GM23338 (cell line): ENCODE measurements around the gene DAAM1. TPM values are rescaled to one million over a fixed set of nuclear protein-coding genes. Genes with fewer than 3 reads are reported as not detected.

Experiments
- ATAC-seq: fragments of 200-7000 bp; cut with Tn5 transposase; 3 replicates; pipeline ENCODE4 v1.9.1; 2020
- DNase-seq: peaks from one replicate; pipeline ENCODE4 v3.0.0-alpha.2; 2015; ENCODE audit warnings: low spot score
- H2AFZ ChIP-seq: fragments of 200-600 bp; sonication (generic); 2 replicates; pipeline ENCODE4 v1.8.0; 2016; ENCODE audit warnings: antibody characterized with exemption, mild to moderate bottlenecking, moderate library complexity
- H3F3A ChIP-seq: fragments of 200-600 bp; sonication (generic); replicated peaks from 2 replicates; pipeline ENCODE4 v1.8.0; 2017; ENCODE audit warnings: antibody characterized with exemption, mixed run types, low read depth
- H3K27ac ChIP-seq: fragments of 200-600 bp; sonication (generic); 2 replicates; pipeline ENCODE4 v1.6.1; 2016; ENCODE audit warnings: low read depth
- H3K27me3 ChIP-seq: fragments of 200-600 bp; sonication (generic); 2 replicates; pipeline ENCODE4 v1.8.0; 2016; ENCODE audit warnings: mild to moderate bottlenecking, mixed run types, moderate library complexity; ENCODE audit not compliant: insufficient read depth
- H3K36me3 ChIP-seq: fragments of 200-600 bp; sonication (generic); 2 replicates; pipeline ENCODE4 v1.8.0; 2016; ENCODE audit warnings: mild to moderate bottlenecking; ENCODE audit not compliant: insufficient read depth
- H3K4me1 ChIP-seq: fragments of 200-600 bp; sonication (generic); 2 replicates; pipeline ENCODE4 v1.8.0; 2016; ENCODE audit warnings: mild to moderate bottlenecking, moderate library complexity; ENCODE audit not compliant: insufficient read depth
- H3K4me2 ChIP-seq: fragments of 200-600 bp; sonication (generic); 2 replicates; pipeline ENCODE4 v1.7.1; 2017; ENCODE audit warnings: mixed run types
- H3K4me3 ChIP-seq: fragments of 200-600 bp; sonication (generic); 2 replicates; pipeline ENCODE4 v1.6.1; 2016; ENCODE audit warnings: mixed run types
- H3K79me2 ChIP-seq: fragments of 200-600 bp; sonication (generic); replicated peaks from 2 replicates; pipeline ENCODE4 v1.8.0; 2017; ENCODE audit warnings: mild to moderate bottlenecking; ENCODE audit not compliant: insufficient read depth
- H3K9me2 ChIP-seq: fragments of 200-600 bp; sonication (generic); 2 replicates; pipeline ENCODE4 v1.8.0; 2017; ENCODE audit not compliant: insufficient read depth
- H4K20me1 ChIP-seq: fragments of 200-600 bp; sonication (generic); replicated peaks from 2 replicates; pipeline ENCODE4 v1.8.0; 2017; ENCODE audit warnings: mild to moderate bottlenecking; ENCODE audit not compliant: insufficient read depth
- H3K27ac Mint-ChIP-seq: 2 replicates; pipeline ENCODE4 v1.8.0; 2020; ENCODE audit warnings: inconsistent platforms, mild to moderate bottlenecking, moderate library complexity, mixed read lengths
- H3K27me3 Mint-ChIP-seq: 3 replicates; pipeline ENCODE4 v1.8.0; 2022; ENCODE audit warnings: low read depth, mild to moderate bottlenecking, moderate library complexity, mixed read lengths, inconsistent platforms; ENCODE audit not compliant: insufficient read depth, poor library complexity
- H3K36me3 Mint-ChIP-seq: 3 replicates; pipeline ENCODE4 v1.8.0; 2021; ENCODE audit warnings: low read depth, mild to moderate bottlenecking, inconsistent platforms, moderate library complexity, mixed read lengths
- H3K4me1 Mint-ChIP-seq: 3 replicates; pipeline ENCODE4 v1.8.0; 2020; ENCODE audit warnings: mild to moderate bottlenecking, inconsistent platforms, mixed read lengths
- H3K4me3 Mint-ChIP-seq: 3 replicates; pipeline ENCODE4 v1.8.0; 2021; ENCODE audit warnings: moderate library complexity, mild to moderate bottlenecking, inconsistent platforms, mixed read lengths
- H3K9me3 Mint-ChIP-seq: 3 replicates; pipeline ENCODE4 v1.8.0; 2020; ENCODE audit warnings: moderate library complexity, mild to moderate bottlenecking, inconsistent platforms, mixed read lengths
- CREB1 ChIP-seq: fragments of 250-450 bp; sonication (Bioruptor Pico); IDR thresholded peaks from 2 replicates; pipeline ENCODE4 v1.5.0; 2020; ENCODE audit warnings: low read depth, mild to moderate bottlenecking, moderate library complexity
- CTCF ChIP-seq, 2 experiments: fragments of 200-600 bp in 1 of 2; sonication (generic) in 1 of 2; conservative IDR thresholded peaks; 2 replicates each; pipeline versions ENCODE4 v1.5.1 to v1.6.1; 2016 to 2017; ENCODE audit warnings: antibody characterized with exemption in 2 of 2, low read depth in 2 of 2, mild to moderate bottlenecking in 2 of 2, moderate library complexity in 1 of 2
- EZH2 ChIP-seq: fragments of 200-600 bp; sonication (generic); IDR thresholded peaks from one replicate; pipeline ENCODE4 v1.8.0; 2017; ENCODE audit warnings: antibody characterized with exemption, mild to moderate bottlenecking, low read depth; ENCODE audit not compliant: unreplicated experiment
- JUNB ChIP-seq: IDR thresholded peaks from one replicate; pipeline ENCODE4 v1.6.1; 2016; ENCODE audit warnings: antibody characterized with exemption; ENCODE audit not compliant: unreplicated experiment
- NANOG ChIP-seq: IDR thresholded peaks from 2 replicates; pipeline ENCODE4 v1.6.1; 2016; ENCODE audit warnings: antibody characterized with exemption, borderline replicate concordance
- POLR2AphosphoS5 ChIP-seq: IDR thresholded peaks from 2 replicates; pipeline ENCODE4 v1.6.1; 2016; ENCODE audit warnings: antibody characterized with exemption, low read depth
- REST ChIP-seq: IDR thresholded peaks from one replicate; pipeline ENCODE4 v1.6.1; 2018; ENCODE audit warnings: antibody characterized with exemption; ENCODE audit not compliant: unreplicated experiment
- STAT1 ChIP-seq: IDR thresholded peaks from one replicate; pipeline ENCODE4 v1.6.1; 2016; ENCODE audit warnings: antibody characterized with exemption; ENCODE audit not compliant: unreplicated experiment
- ZNF114 ChIP-seq: fragments of 250-450 bp; sonication (Bioruptor Pico); IDR thresholded peaks from 2 replicates; pipeline ENCODE4 v1.5.0; 2020; ENCODE audit warnings: mild to moderate bottlenecking, moderate library complexity
- ZNF331 ChIP-seq: fragments of 250-450 bp; sonication (Bioruptor Pico); IDR thresholded peaks from 2 replicates; pipeline ENCODE4 v1.5.0; 2020; ENCODE audit warnings: low read depth, mild to moderate bottlenecking, moderate library complexity
- polyA plus RNA-seq: library from polyadenylated mRNA; unstranded; fragments of >200 nt; fragmentation: Nextera tagmentation; extraction: Ambion mirVana; gene quantifications from 2 replicates; pipeline ENCODE4 v1.2.1, GENCODE V29; 2016
- total RNA-seq: library from RNA; depleted of rRNA; stranded (reverse); fragments of >200 nt; shearing (Covaris generic); gene quantifications from 2 replicates; pipeline ENCODE4 v1.2.3, GENCODE V29; 2014

Gene DAAM1
- total and polyA plus RNA-seq, 2 experiments from 2014 or later, result 36.3 to 42.1 TPM

GRCh38 chr14:59313658-59314608 is 125.5 kb downstream of the DAAM1 start:
- Histone ChIP-seq H3K4me1 (0 out of 2 replicates have a peak, but pooled peaks cover 11% of the 10 kb centered on the region), H3K79me2 (no peaks in the 10 kb centered on the region), H3K4me2 (no peak overlapping the region), H3K36me3 (no peaks in the 10 kb centered on the region), H3F3A (no peaks in the 10 kb centered on the region), H3K27me3 (no peaks in the 10 kb centered on the region), H3K27ac (no peak overlapping the region), H4K20me1 (no peaks in the 10 kb centered on the region), H3K9me2 (no peaks in the 10 kb centered on the region), H3K4me3 (no peak overlapping the region), H2AFZ (no peak overlapping the region)
- ATAC-seq (no peak), DNase-seq (no peak)
- Mint-ChIP-seq H3K4me1 (peaks cover 19% of the 10 kb centered on the region), H3K4me3 (no peak overlapping the region), H3K36me3 (no peaks in the 10 kb centered on the region), H3K27ac (no peak overlapping the region; the same call in 1 of the 2 replicates), H3K27me3 (no peaks in the 10 kb centered on the region), H3K9me3 (no peaks in the 10 kb centered on the region)
- no peak for TF ChIP-seq NANOG
- no peak for TF ChIP-seq EZH2
- no peak for TF ChIP-seq ZNF331 (CRISPR knock-in tag)
- TF ChIP-seq ZNF114, result no peak
- no peak for TF ChIP-seq POLR2AphosphoS5
- no peak for TF ChIP-seq CTCF (conservative IDR thresholded peaks at IDR 0.05; ENCODE audit: low read depth in 2 of 2)
- TF ChIP-seq JUNB, result no peak
- TF ChIP-seq CREB1 (CRISPR knock-in tag), result no peak

GRCh38 chr14:59314953-59315599 is 126.6 kb downstream of the DAAM1 start:
- H3K36me3 Mint-ChIP-seq, result no peaks in the 10 kb centered on the region
- ATAC-seq, result no peak

More at GRCh38 chr14:59314953-59315599, 126.6 kb downstream of the DAAM1 start:
- Mint-ChIP-seq H3K27ac (no peak overlapping the region), H3K9me3 (no peaks in the 10 kb centered on the region), H3K4me3 (no peak overlapping the region), H3K4me1 (peaks cover 19% of the 10 kb centered on the region), H3K27me3 (no peaks in the 10 kb centered on the region)
- no peak for DNase-seq
- no peak overlapping the region for H3K4me3 ChIP-seq
- no peaks in the 10 kb centered on the region for H3K79me2 ChIP-seq
- no peaks in the 10 kb centered on the region for H3K36me3 ChIP-seq
- H3K9me2 ChIP-seq, result no peaks in the 10 kb centered on the region
- TF ChIP-seq STAT1 (no peak), POLR2AphosphoS5 (no peak), CREB1 (CRISPR knock-in tag) (no peak), ZNF331 (CRISPR knock-in tag) (no peak), REST (no peak)
- H3F3A ChIP-seq, result no peaks in the 10 kb centered on the region
- H3K4me2 ChIP-seq, result no peak overlapping the region
- no peaks in the 10 kb centered on the region for H3K27me3 ChIP-seq
- H2AFZ ChIP-seq, result no peak overlapping the region
- no peaks in the 10 kb centered on the region for H4K20me1 ChIP-seq
- 0 out of 2 replicates have a peak, but pooled peaks cover 11% of the 10 kb centered on the region for H3K4me1 ChIP-seq
- no peak overlapping the region for H3K27ac ChIP-seq
